ENCODE measurements around the gene GNPTAB.

GNPTAB gene

DNA sequence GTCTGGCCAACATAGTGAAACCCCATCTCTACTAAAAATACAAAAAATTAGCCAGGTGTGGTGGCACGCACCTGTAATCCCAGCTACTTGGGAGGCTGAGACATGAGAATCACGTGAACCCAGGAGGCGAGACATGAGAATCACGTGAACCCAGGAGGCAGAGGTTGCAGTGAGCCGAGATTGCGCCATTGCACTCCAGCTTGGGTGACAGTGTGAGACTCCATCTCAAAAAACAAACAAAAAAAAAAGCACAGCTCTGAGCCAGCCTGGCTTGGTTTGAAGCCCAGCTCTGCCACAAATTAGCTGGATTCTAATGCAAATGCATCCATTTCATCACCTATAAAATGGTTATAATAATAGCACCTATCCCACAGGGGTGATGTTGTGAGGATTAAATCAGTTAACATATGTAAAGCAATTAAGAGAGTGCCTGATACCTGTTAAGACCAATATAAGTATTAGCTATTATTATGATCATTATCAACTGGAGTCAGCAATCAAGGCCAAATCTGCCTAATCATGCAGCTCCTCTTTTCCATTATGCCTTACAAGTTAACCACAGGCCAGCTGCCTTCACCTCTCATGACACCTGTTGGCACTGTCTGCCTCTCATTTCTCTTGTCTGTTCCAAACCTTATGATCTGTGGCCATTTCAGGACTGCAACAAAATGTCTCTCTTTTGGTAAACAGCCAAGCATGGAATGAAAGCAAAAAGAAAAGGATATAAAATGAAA is 2.1 kb downstream of the GNPTAB start:
- no peak overlapping the region for H3K4me2 ChIP-seq (ENCODE audit: low read length)
- peaks cover 9% of the 10 kb centered on the region for H3K4me1 ChIP-seq
- H3K9me3 ChIP-seq (ENCODE audit: control insufficient read depth, low read length): no peaks in the 10 kb centered on the region
- H3K4me3 ChIP-seq (ENCODE audit: low read depth, low read length): no peak overlapping the region
- no peak for TF ChIP-seq CTCF (IDR thresholded peaks at IDR 0.05)
- H2AFZ ChIP-seq: no peak overlapping the region
- H3K36me3 ChIP-seq (ENCODE audit: control insufficient read depth, insufficient read depth, low read length): no peaks in the 10 kb centered on the region
- H3K9ac ChIP-seq: no peak overlapping the region
- H3K79me2 ChIP-seq: no peaks in the 10 kb centered on the region
- H3K27me3 ChIP-seq (ENCODE audit: control insufficient read depth, insufficient read depth, low read length): no peaks in the 10 kb centered on the region
- no peak overlapping the region for H3K27ac ChIP-seq

- no peak for TF ChIP-seq CTCF (IDR thresholded peaks at IDR 0.05)
- peaks cover 9% of the 10 kb centered on the region for H3K4me1 ChIP-seq
- H2AFZ ChIP-seq: no peak overlapping the region
- no peaks in the 10 kb centered on the region for H3K9me3 ChIP-seq (ENCODE audit: control insufficient read depth, low read length)
- no peaks in the 10 kb centered on the region for H3K27me3 ChIP-seq (ENCODE audit: control insufficient read depth, insufficient read depth, low read length)
- H3K27ac ChIP-seq: no peak overlapping the region
- H3K4me3 ChIP-seq (ENCODE audit: low read depth, low read length): no peak overlapping the region
- no peak overlapping the region for H3K9ac ChIP-seq
- H3K4me2 ChIP-seq (ENCODE audit: low read length): no peak overlapping the region
- no peaks in the 10 kb centered on the region for H3K36me3 ChIP-seq (ENCODE audit: control insufficient read depth, insufficient read depth, low read length)
- peaks cover under 1% of the 10 kb centered on the region for H3K79me2 ChIP-seq
Measured at GRCh38 chr12:101826766-101827368, 3.9 kb downstream of the GNPTAB start.

DNA sequence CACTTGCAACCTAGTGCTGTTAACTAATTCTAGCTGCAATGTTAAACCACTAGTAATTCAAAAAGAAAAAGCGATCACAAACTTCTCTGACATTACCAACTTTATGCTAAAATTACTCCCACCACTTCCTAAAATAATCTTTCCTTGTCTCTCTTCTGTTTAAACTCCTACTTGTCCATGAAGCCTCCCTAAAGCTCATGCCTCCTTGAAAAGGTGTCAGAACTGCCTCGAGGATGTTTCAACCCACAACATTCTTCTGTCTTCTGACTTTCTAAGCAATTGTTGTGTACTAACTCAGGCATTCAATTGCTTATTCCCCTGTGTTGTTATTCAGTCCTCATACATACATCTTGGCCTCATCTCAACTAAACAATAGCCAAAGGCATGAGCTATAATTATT is 5.9 kb downstream of the GNPTAB start:
- H3K79me2 ChIP-seq: peaks cover 6% of the 10 kb centered on the region
- TF ChIP-seq CTCF (IDR thresholded peaks at IDR 0.05): no peak
- no peak overlapping the region for H3K4me3 ChIP-seq (ENCODE audit: low read depth, low read length)
- no peak overlapping the region for H2AFZ ChIP-seq
- H3K36me3 ChIP-seq (ENCODE audit: control insufficient read depth, insufficient read depth, low read length): no peaks in the 10 kb centered on the region
- no peak overlapping the region for H3K9ac ChIP-seq
- H3K4me2 ChIP-seq (ENCODE audit: low read length): no peak overlapping the region
- no peaks in the 10 kb centered on the region for H3K27me3 ChIP-seq (ENCODE audit: control insufficient read depth, insufficient read depth, low read length)
- H3K27ac ChIP-seq: no peak overlapping the region
- H3K4me1 ChIP-seq: peaks cover 3% of the 10 kb centered on the region
- no peaks in the 10 kb centered on the region for H3K9me3 ChIP-seq (ENCODE audit: control insufficient read depth, low read length)

DNA sequence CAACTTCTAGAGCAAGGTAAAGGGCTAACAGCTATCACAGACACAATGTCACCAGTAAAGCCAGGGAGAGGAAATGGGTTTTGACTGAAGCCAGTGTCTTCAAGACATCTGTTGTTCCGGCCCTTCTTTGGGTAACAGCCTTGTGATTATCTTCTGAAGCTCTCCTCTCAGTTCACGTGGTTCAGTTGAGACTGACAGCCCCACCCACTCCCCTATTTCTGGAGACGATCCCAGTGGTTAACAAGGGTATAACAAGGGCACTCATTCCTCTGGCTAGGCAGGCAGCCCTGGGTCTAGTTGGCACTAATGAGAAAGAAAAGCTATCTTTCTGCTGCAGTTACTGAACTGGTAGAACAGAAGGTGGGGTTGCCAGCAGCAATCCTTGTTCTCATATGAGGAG is 6.9 kb downstream of the GNPTAB start:
- Histone ChIP-seq H3K27me3 (ENCODE audit: control insufficient read depth, insufficient read depth, low read length) (no peaks in the 10 kb centered on the region), H3K4me2 (ENCODE audit: low read length) (no peak overlapping the region), H3K9me3 (ENCODE audit: control insufficient read depth, low read length) (no peaks in the 10 kb centered on the region), H3K27ac (no peak overlapping the region), H3K36me3 (ENCODE audit: control insufficient read depth, insufficient read depth, low read length) (no peaks in the 10 kb centered on the region), H3K4me1 (peaks cover 3% of the 10 kb centered on the region), H3K4me3 (ENCODE audit: low read depth, low read length) (no peak overlapping the region), H3K79me2 (peaks cover 6% of the 10 kb centered on the region), H2AFZ (no peak overlapping the region), H3K9ac (no peak overlapping the region)
- TF ChIP-seq CTCF (IDR thresholded peaks at IDR 0.05): no peak

DNA sequence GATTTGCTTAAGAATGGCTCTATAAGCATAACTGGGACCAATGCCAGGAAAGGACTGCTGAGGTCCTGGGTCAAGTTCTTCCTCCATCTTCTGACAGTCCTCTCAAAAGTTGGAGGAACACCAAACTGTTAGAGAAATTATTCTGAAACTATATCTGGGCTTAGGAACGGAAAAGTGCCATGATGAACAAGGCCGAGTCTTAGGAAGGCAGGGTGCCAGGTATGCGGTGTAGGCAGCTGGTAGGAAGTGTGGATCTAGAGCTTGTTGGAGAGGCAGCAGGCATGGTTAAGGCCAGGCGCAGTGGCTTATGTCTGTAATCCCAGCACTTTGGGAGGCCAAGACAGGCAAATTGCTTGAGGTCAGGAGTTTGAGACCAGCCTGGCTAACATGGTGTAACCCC is 7.7 kb downstream of the GNPTAB start:
- Histone ChIP-seq H3K36me3 (ENCODE audit: control insufficient read depth, insufficient read depth, low read length) (no peaks in the 10 kb centered on the region), H3K9ac (no peak overlapping the region), H2AFZ (no peak overlapping the region), H3K27ac (no peak overlapping the region), H3K4me2 (ENCODE audit: low read length) (no peak overlapping the region), H3K4me1 (peaks cover 3% of the 10 kb centered on the region), H3K27me3 (ENCODE audit: control insufficient read depth, insufficient read depth, low read length) (no peaks in the 10 kb centered on the region), H3K9me3 (ENCODE audit: control insufficient read depth, low read length) (no peaks in the 10 kb centered on the region), H3K79me2 (peaks cover 12% of the 10 kb centered on the region), H3K4me3 (ENCODE audit: low read depth, low read length) (no peak overlapping the region)
- TF ChIP-seq CTCF (IDR thresholded peaks at IDR 0.05): no peak
